Colonic mucosa (tissue), 4 donors: ENCODE results near the gene NFYB. TPM values are rescaled to one million over a fixed set of nuclear protein-coding genes. Genes with fewer than 3 reads are reported as not detected.

Experiments
- DNase-seq: peaks from one replicate; pipeline ENCODE4 v3.0.0-alpha.2; 2020
- H3K27ac ChIP-seq: fragments of 200-600 bp; one replicate; pipeline ENCODE4 v1.8.0; 2021
- H3K27me3 ChIP-seq: fragments of 200-600 bp; one replicate; pipeline ENCODE4 v1.8.0; 2021
- H3K36me3 ChIP-seq: fragments of 200-600 bp; one replicate; pipeline ENCODE4 v1.8.0; 2021
- H3K4me1 ChIP-seq: fragments of 200-600 bp; one replicate; pipeline ENCODE4 v1.8.0; 2021; ENCODE audit warnings: mild to moderate bottlenecking
- H3K4me3 ChIP-seq: fragments of 200-600 bp; one replicate; pipeline ENCODE4 v1.8.0; 2021
- H3K9ac ChIP-seq, 2 donors: one replicate each; pipeline ENCODE4 v1.7.0; 2013; ENCODE audit warnings: control low read depth in 2 of 2, low read depth in 2 of 2, low read length in 2 of 2
- H3K9me3 ChIP-seq: fragments of 200-600 bp; one replicate; pipeline ENCODE4 v1.8.0; 2021
- intact Hi-C: fragments of 100-400 bp; cut with DNase I; formaldehyde crosslinking; loops from one replicate; pipeline ENCODE4 v1.14.1; 2022
- total RNA-seq, 2 donors: library from RNA; stranded (reverse); fragmentation: NEBNext Ultra II Directional in 1 of 2; extraction: Animal tissue kit (Norgen Biotek cat#: 25700) in 1 of 2; gene quantifications; one replicate each; pipeline ENCODE4 v1.2.1, GENCODE V29; 2021
- TF ChIP-seq, protein P1 (sequence below): fragments of 200-600 bp; IDR thresholded peaks from one replicate; pipeline ENCODE4 v1.8.0; 2022; ENCODE audit warnings: antibody characterized with exemption, mild to moderate bottlenecking
- donor health status: healthy.
- donor health status: DM: no; HTN: no; CAD: no.
- donor health status: DM: no; HTN: no; CAD: no.

The NFYB gene
- total RNA-seq, 2 donors from 2014 or later = 15.6 to 19.8 TPM

DNA sequence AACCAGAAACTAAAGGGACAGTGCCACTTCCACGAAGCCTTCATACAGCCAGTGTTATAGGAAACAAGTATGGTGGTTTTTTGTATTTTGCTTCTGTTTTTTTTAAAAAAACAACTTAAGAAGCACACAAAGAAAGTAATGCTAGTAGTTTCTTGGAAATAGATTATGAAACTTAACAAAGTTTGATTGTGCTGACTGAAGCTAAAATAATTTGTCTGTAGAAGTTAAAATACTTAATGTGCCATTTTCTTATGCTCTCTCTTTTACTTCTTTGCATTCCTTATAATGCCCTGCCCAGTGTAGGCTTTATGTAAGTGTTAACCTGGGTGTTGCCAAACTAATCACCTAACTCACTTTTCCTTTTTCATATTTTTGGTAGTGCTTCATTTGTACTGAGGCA is 57.2 kb downstream of the NFYB start:
- intact Hi-C loops = no loop called here
- no peak for DNase-seq
- Histone ChIP-seq H3K9me3 (no peaks in the 10 kb centered on the region), H3K36me3 (no peaks in the 10 kb centered on the region), H3K27me3 (no peaks in the 10 kb centered on the region), H3K4me1 (no peaks in the 10 kb centered on the region), H3K27ac (no peak overlapping the region), H3K4me3 (no peak overlapping the region), H3K9ac (no peak overlapping the region)
- TF ChIP-seq, protein P1, sequence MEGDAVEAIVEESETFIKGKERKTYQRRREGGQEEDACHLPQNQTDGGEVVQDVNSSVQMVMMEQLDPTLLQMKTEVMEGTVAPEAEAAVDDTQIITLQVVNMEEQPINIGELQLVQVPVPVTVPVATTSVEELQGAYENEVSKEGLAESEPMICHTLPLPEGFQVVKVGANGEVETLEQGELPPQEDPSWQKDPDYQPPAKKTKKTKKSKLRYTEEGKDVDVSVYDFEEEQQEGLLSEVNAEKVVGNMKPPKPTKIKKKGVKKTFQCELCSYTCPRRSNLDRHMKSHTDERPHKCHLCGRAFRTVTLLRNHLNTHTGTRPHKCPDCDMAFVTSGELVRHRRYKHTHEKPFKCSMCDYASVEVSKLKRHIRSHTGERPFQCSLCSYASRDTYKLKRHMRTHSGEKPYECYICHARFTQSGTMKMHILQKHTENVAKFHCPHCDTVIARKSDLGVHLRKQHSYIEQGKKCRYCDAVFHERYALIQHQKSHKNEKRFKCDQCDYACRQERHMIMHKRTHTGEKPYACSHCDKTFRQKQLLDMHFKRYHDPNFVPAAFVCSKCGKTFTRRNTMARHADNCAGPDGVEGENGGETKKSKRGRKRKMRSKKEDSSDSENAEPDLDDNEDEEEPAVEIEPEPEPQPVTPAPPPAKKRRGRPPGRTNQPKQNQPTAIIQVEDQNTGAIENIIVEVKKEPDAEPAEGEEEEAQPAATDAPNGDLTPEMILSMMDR = no peak

DNA sequence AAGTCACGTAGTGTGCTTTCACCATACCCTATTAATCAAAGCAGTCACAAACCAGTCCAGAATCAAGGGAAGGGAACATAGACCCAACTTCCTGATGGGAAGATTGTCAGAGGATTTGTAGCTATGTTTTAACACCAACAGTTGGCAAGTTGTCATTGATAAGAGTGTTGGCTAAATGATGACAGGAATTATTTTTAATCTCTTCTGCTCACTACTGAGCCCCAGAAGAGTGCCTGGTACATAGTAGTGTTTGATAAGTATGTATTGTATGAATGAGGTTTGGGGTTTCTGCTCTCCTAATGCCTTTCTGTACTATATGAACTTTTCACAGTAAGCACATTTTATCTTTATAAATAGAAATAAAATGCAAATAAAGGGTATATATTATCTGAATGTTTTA is 59.0 kb downstream of the NFYB start:
- H3K4me3 ChIP-seq = no peak overlapping the region
- no peaks in the 10 kb centered on the region for H3K9me3 ChIP-seq
- DNase-seq = no peak
- H3K4me1 ChIP-seq = no peaks in the 10 kb centered on the region
- H3K36me3 ChIP-seq = no peaks in the 10 kb centered on the region
- intact Hi-C loops = no loop called here
- H3K9ac ChIP-seq = no peak overlapping the region
- no peak overlapping the region for H3K27ac ChIP-seq
- TF ChIP-seq, protein P1 = no peak
- H3K27me3 ChIP-seq = no peaks in the 10 kb centered on the region

DNA sequence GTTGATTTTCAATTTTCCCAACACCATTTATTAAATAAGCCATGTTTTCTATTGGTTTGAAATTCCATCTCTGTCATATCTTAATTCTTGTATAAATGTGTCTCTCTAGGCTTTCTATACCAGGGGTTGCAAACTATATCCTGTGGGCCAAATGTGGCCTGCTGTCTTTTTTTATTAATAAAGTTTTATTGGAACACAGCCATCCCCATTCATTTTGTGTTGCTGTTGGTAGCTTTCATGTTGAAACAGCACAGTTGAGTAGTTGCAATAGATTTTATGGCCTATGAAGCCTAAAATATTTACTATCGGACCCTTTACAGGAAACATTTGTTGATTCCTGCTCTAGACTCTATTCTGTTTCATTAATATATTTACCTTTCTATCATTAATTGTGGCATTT is 64.3 kb downstream of the NFYB start:
- Histone ChIP-seq H3K9ac (no peak overlapping the region), H3K4me1 (no peaks in the 10 kb centered on the region), H3K27me3 (no peaks in the 10 kb centered on the region), H3K4me3 (no peak overlapping the region), H3K9me3 (no peaks in the 10 kb centered on the region), H3K27ac (no peak overlapping the region), H3K36me3 (no peaks in the 10 kb centered on the region)
- no peak for DNase-seq
- intact Hi-C loops = no loop called here
- TF ChIP-seq, protein P1 = no peak

DNA sequence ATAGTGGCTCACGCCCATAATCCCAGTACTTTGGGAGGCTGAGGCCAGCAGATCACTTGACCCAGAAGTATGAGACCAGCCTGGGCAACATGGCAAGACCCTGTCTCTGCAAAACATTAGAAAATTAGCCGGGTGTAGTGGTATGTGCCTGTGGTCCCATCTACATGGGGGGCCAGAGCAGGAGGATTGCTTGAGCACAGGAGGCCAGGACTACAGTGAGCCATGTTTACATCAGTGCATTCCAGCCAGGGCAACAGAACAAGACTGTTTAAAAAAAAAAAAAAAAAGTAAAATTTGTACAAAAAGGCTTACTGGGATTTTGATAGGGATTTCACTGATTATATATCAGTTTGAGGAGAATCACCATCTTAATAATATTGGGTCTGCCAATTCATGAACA is 65.9 kb downstream of the NFYB start:
- intact Hi-C loops = no loop called here
- no peaks in the 10 kb centered on the region for H3K9me3 ChIP-seq
- TF ChIP-seq, protein P1 = no peak
- H3K27me3 ChIP-seq = no peaks in the 10 kb centered on the region
- H3K36me3 ChIP-seq = no peaks in the 10 kb centered on the region
- no peak overlapping the region for H3K4me3 ChIP-seq
- H3K27ac ChIP-seq = no peak overlapping the region
- DNase-seq = no peak
- H3K9ac ChIP-seq = no peak overlapping the region
- no peaks in the 10 kb centered on the region for H3K4me1 ChIP-seq

Other genes with a start within 250 kb of the NFYB start
- 1,000 to 10,000 TPM in 1 of 2 donors, 100 to 1,000 TPM in 1; 662 to 1,207 TPM for gene HSP90B1, start 207.8 kb downstream of the NFYB start, total RNA-seq
- gene TDG, start 172.3 kb downstream of the NFYB start, total RNA-seq = 10 to 100 TPM; 24.0 to 29.9 TPM
- 1 to 10 TPM; 1.6 to 5.1 TPM for gene GLT8D2, start 88.0 kb downstream of the NFYB start, total RNA-seq
- gene HCFC2, start 73.7 kb downstream of the NFYB start, total RNA-seq = 10 to 100 TPM in 1 of 2 donors, 1 to 10 TPM in 1; 7.6 to 11.1 TPM
- gene TXNRD1, start 77.6 kb upstream of the NFYB start, total RNA-seq = 100 to 1,000 TPM; 110 to 129 TPM
- 1 to 10 TPM in 1 of 2 donors, under 1 TPM in 1; 0.98 to 2.5 TPM for gene EID3, start 165.5 kb upstream of the NFYB start, total RNA-seq